ENCODE measurements around the gene AKAP8L. TPM values are rescaled to one million over a fixed set of nuclear protein-coding genes. Genes with fewer than 3 reads are reported as not detected.

AKAP8L gene
- total RNA-seq, 4 donors from 2014 or later = 112 to 329 (median 172) TPM

- Histone ChIP-seq H3K4me1 (peaks cover 0 to 17% (median 7%) of the 10 kb centered on the region in 4 donors), H3K4me3 (peak within 1 kb of the TSS; percentile 18 to 54 (median 28)), H3K9me3 (no peaks in the 10 kb centered on the region), H3K27ac (peak within 1 kb of the TSS; percentile 64 to 83 (median 78)), H3K27me3 (peaks cover 40% of the 10 kb centered on the region), H3K36me3 (no peaks in the 10 kb centered on the region)
- intact Hi-C loops (cut with DNase I; ENCODE audit: low total_unique reads) (no loop called here), in situ Hi-C loops (cut with MboI; ENCODE audit: low pct_ligation_motif_present in 1 of 4, low pct_unique_long_range_greater_than_20kb in 1 of 4, low sequenced_read_pairs in 3 of 4) (no loop called here)
- WGBS, 2 donors (ENCODE audit: low coverage in 1 of 2) = 33 to 64% methylated on average over 5 to 17 of the region's 17 CpGs
- DNase-seq = peak; percentile 60
- TF ChIP-seq POLR2AphosphoS5 (IDR thresholded peaks at IDR 0.05) (no peak), EP300 (IDR thresholded peaks at IDR 0.05; ENCODE audit: low read depth) (no peak), POLR2A (IDR thresholded peaks at IDR 0.05) (no peak), CTCF (IDR thresholded peaks at IDR 0.05) (no peak)
Observed at GRCh38 chr19:15464394-15465385, 45.9 kb upstream of the AKAP8L start, which contains the start of gene RASAL3. TSS of gene RASAL3 (minus strand) at chr19:15464544. CDS start at chr19:15464358, 186 bp downstream.

- Histone ChIP-seq H3K27me3 (peaks cover 39% of the 10 kb centered on the region), H3K9me3 (no peaks in the 10 kb centered on the region), H3K4me3 (peak overlapping the region; percentile 18 to 54 (median 28)), H3K4me1 (peaks cover 0 to 9% (median 3%) of the 10 kb centered on the region in 4 donors), H3K27ac (peak overlapping the region; percentile 64 to 83 (median 78)), H3K36me3 (no peaks in the 10 kb centered on the region)
- intact Hi-C loops (cut with DNase I; ENCODE audit: low total_unique reads) = no loop called here
- WGBS, 2 donors (ENCODE audit: low coverage in 1 of 2) = 59% methylated on average over 12 of the region's 25 CpGs; no CpG with 5 or more reads in 1 of the 2 donors
- DNase-seq = peak; percentile 64
- TF ChIP-seq POLR2A (IDR thresholded peaks at IDR 0.05) (peak; percentile 21), EP300 (IDR thresholded peaks at IDR 0.05; ENCODE audit: low read depth) (no peak), POLR2AphosphoS5 (IDR thresholded peaks at IDR 0.05) (no peak)
- in situ Hi-C loops (cut with MboI; ENCODE audit: low pct_ligation_motif_present in 1 of 4, low pct_unique_long_range_greater_than_20kb in 1 of 4, low sequenced_read_pairs in 3 of 4) = no loop called here
Observed at GRCh38 chr19:15463861-15464371, 45.1 kb upstream of the AKAP8L start.

GRCh38 chr19:15461694-15462093, 42.9 kb upstream of the AKAP8L start:
- WGBS, 2 donors (ENCODE audit: low coverage in 1 of 2) = 89% methylated on average over 2 of the region's 2 CpGs; no CpG with 5 or more reads in 1 of the 2 donors
- Histone ChIP-seq H3K27ac (no peak overlapping the region), H3K4me3 (no peak overlapping the region), H3K9me3 (no peaks in the 10 kb centered on the region), H3K27me3 (peaks cover 48% of the 10 kb centered on the region), H3K36me3 (no peaks in the 10 kb centered on the region), H3K4me1 (peaks cover 0 to 11% (median 6%) of the 10 kb centered on the region in 4 donors)
- in situ Hi-C loops (cut with MboI; ENCODE audit: low pct_ligation_motif_present in 1 of 4, low pct_unique_long_range_greater_than_20kb in 1 of 4, low sequenced_read_pairs in 3 of 4) (no loop called here), intact Hi-C loops (cut with DNase I; ENCODE audit: low total_unique reads) (no loop called here)
- TF ChIP-seq EP300 (IDR thresholded peaks at IDR 0.05; ENCODE audit: low read depth) = no peak
- DNase-seq = no peak

- Histone ChIP-seq H3K36me3 (no peaks in the 10 kb centered on the region), H3K4me1 (peaks cover 0 to 16% (median 13%) of the 10 kb centered on the region in 4 donors), H3K27me3 (peaks cover 54% of the 10 kb centered on the region), H3K27ac (no peak overlapping the region), H3K9me3 (no peaks in the 10 kb centered on the region), H3K4me3 (no peak overlapping the region)
- DNase-seq = no peak
- in situ Hi-C loops (cut with MboI; ENCODE audit: low pct_ligation_motif_present in 1 of 4, low pct_unique_long_range_greater_than_20kb in 1 of 4, low sequenced_read_pairs in 3 of 4) = no loop called here
- intact Hi-C loops (cut with DNase I; ENCODE audit: low total_unique reads) = no loop called here
- WGBS, 2 donors (ENCODE audit: low coverage in 1 of 2) = 27 to 48% methylated on average over 3 to 44 of the region's 54 CpGs
- TF ChIP-seq CTCF (IDR thresholded peaks at IDR 0.05) = no peak
- no peak for TF ChIP-seq POLR2AphosphoS5 (IDR thresholded peaks at IDR 0.05)
- no peak for TF ChIP-seq EP300 (IDR thresholded peaks at IDR 0.05; ENCODE audit: low read depth)
- TF ChIP-seq POLR2A (IDR thresholded peaks at IDR 0.05) = no peak
Observed at GRCh38 chr19:15457701-15458484, 39.1 kb upstream of the AKAP8L start.

Data from transverse colon (tissue), 4 donors.